NCI-H510A (cell line): Measurements from ENCODE around the gene LUC7L3.
"Not testable (repeated sequence)": the region's sequence is repeated elsewhere in the genome, so short reads cannot be mapped to it uniquely, and the experiment has no call there.

Experiments
- DNase-seq: peaks from one replicate; lab custom pipeline; 2025; lab: John Stamatoyannopoulos, UW

LUC7L3 gene

GRCh38 chr17:50710025-50710424 lies 9.4 kb upstream of the LUC7L3 start:
- DNase-seq: no peak

DNA sequence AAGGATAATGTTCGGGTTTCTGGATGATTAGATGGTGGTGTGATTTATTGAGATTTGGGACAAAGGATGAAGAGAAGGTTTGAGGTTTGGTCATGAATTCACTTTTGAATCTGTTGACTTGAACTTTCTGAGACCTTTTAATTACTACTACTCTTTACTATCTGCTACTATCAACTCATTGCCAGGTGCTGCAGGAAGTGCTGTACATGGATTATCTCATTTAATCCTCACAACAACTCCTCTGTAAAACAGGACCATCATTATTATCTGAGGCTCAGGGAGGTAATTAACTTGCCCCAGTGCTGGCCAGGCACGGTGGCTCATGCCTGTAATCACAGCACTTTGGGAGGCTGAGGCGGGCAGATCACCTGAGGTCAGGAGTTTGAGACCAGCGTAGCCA lies 8.8 kb upstream of the LUC7L3 start:
- no peak for DNase-seq

- no peak for DNase-seq
Observed at GRCh38 chr17:50712641-50713040, 6.8 kb upstream of the LUC7L3 start.

- DNase-seq: no peak
Observed at GRCh38 chr17:50715471-50715870, 3.9 kb upstream of the LUC7L3 start.

- no peak for DNase-seq
Observed at GRCh38 chr17:50719924-50720794, 756 bp downstream of the LUC7L3 start.

- DNase-seq: no peak
Observed at GRCh38 chr17:50721194-50722010, 2.0 kb downstream of the LUC7L3 start.

GRCh38 chr17:50722746-50723145 lies 3.3 kb downstream of the LUC7L3 start:
- DNase-seq: no peak

DNA sequence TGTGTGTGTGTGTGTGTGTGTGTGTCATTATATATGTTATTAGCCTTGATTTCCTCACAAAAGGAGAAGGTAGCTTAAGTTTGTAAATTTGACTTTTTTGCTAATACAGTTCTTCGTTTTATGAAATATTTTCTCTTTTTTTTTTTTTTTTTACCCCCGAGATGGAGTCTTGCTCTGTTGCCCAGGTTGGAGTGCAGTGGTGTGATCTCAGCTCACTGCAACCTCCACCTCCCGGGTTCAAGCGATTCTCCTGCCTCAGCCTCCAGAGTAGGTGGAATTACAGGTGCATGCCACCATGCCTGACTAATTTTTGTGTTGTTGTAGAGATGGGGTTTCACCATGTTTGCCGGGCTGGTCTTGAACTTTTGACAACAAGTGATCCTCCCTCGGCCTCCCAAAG lies 5.2 kb downstream of the LUC7L3 start:
- not testable (repeated sequence) for DNase-seq

DNA sequence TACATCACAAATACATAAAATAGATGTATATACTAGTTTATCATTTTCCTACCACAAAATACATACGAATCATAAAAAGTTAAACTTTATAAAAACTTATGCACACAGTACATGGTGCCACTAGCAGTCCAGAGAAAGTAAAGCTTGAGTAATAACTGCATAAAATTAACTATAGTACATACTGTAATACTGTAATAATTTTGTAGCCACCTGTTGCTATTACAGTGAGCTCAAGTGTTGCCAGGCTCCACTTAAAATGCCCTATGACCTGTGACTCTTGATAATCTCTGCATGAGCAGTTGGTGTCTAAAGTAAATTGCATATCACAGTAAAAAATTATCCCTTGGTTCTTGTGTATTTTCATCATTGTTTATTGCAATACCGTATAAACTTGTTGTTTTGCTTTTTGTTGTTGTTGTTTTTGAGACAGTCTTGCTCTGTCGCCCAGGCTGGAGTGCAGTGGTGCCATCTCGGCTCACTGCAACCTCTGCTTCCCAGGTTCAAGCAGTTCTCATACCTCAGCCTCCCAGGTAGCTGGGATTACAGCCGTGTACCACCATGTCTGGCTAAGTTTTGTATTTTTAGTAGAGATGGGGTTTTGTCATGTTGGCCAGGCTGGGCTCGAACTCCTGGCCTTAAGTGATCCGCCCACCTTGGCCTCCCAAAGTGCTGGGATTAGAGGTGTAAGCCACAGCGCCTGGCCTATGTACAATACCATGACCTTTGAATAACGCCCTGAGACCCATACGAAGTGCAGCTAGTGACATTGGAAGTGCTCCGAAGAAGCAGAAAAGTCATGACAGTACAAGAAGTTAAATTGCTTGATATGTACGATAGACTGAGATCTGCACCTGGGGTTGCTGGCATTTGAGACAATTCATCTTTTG lies 6.6 kb downstream of the LUC7L3 start:
- no peak for DNase-seq

DNA sequence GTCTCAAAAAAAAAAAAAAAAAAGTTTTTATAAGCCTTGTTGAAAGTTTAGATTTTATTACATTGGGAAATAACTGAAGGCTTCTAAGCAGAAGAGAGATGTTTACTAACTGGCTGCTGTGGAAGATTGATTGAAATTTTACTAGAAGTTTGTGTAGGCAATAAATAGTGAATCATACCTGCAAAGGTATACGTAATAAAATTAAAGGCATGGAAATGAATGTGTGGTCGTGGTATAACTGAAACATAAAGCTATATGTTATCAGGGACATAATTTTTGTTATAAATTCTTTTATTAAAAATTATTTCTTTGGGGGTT lies 8.7 kb downstream of the LUC7L3 start:
- DNase-seq: no peak

GRCh38 chr17:50728881-50729765 lies 9.7 kb downstream of the LUC7L3 start:
- DNase-seq: no peak

DNA sequence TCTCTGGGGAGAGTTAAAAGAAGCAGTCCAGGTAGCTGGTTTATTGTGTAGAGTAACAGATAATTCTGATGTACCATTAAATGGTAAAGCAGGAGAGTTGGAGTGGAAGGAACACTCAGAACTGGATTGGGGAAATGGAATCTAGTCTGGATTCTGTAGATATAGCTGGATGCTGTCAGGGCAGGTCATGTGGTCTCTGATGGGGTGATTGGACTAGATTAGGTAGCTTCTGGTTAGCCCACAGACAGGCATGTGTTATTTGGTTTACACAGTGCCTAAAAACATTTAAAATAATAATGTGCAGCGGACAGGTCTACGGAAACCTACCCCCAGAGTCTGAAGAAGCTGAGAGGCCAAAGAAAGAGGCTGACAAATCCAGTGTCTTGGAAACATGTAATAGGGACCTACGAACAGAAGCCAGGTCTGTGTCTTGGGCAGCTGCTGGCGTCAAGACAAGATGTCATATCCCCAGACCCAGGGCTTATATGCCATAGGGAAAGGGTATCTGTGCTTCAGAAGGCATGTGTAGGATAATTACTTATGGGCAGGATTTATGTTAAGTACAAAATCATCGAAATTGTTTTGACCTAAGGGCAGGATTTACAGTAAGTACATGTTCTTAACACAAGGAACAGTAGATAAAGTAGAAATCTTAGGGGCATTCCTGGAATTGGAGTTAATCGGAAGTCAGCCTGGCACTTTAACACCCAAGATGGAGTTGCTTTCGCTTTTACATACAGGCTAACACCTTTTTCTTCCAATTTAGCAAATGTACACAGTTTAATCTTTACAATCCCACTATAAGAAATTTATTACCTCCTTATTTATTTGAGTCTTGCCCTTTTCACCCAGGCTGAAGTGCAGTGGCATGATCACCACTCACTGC lies 12.4 kb downstream of the LUC7L3 start:
- DNase-seq: no peak

GRCh38 chr17:50735287-50735686 lies 15.9 kb downstream of the LUC7L3 start:
- DNase-seq: no peak

DNA sequence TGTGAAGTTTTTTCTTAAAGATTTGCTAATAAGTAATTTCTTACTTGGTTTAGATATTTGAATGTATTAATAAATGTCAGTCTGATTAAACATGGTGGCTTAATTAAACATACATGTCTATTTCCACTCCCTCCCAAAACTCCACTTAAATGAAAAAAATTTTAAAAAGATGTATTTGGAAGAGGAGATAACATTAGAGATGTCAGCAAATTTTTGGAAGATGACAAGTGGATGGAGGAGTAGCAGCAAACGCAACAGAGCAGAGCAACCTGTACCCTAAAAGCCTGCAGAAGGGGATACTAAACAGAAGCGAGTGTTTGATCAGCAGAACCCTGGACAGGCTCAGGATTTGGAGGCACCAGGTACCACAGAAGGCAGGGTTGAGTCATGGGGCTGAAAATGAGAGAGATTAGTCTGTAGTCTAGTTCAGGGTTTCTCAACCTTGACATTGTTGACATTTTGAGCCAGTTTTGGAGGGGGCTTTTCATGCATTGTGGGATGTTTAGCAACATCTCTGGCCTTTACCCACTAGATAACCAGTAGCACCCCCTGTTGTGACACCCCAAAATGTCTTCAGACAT lies 17.8 kb downstream of the LUC7L3 start:
- DNase-seq: no peak

- DNase-seq: no peak
Observed at GRCh38 chr17:50739098-50739497, 19.7 kb downstream of the LUC7L3 start.

DNA sequence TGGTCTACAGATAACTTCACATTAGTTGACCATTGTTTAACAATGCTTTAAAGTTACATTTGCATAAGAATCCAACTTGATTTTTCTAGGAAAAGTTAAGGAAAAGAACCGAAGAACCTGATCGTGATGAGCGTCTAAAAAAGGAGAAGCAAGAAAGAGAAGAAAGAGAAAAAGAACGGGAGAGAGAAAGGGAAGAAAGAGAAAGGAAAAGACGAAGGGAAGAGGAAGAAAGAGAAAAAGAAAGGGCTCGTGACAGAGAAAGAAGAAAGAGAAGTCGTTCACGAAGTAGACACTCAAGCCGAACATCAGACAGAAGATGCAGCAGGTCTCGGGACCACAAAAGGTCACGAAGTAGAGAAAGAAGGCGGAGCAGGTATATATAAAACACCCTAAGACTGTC lies 26.2 kb downstream of the LUC7L3 start:
- no peak for DNase-seq

GRCh38 chr17:50749245-50749644 lies 29.8 kb downstream of the LUC7L3 start:
- DNase-seq: no peak

GRCh38 chr17:50754521-50754920 lies 35.1 kb downstream of the LUC7L3 start:
- no peak for DNase-seq

DNA sequence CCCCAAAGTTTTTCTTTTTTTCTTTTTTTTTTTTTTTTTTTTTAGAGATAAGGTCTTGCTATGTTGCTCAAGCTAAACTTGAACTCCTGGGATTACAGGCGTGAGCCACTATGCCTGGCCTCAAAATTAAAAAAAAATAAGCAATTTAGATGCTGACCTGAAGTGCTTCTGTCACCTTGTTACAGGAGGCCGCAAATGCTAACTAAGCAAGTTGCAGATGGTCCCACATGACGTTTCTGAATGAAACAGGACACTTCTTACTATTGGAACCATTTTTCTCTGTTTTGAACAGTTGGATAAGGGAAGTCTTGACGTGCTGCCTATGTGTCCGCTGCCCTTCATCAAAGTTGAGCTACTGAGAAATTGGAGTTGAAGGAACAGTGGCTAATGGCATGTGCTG lies 39.1 kb downstream of the LUC7L3 start:
- DNase-seq: no peak

- DNase-seq: no peak
Observed at GRCh38 chr17:50758989-50759544, 39.7 kb downstream of the LUC7L3 start.
